NCI-H1436 treated with DMSO at 0.1 percent for 48 hours (cell line): ENCODE data around the gene PRKCZ.

Experiments
- DNase-seq: peaks from one replicate; lab custom pipeline; 2025; lab: John Stamatoyannopoulos, UW

The PRKCZ gene

DNA sequence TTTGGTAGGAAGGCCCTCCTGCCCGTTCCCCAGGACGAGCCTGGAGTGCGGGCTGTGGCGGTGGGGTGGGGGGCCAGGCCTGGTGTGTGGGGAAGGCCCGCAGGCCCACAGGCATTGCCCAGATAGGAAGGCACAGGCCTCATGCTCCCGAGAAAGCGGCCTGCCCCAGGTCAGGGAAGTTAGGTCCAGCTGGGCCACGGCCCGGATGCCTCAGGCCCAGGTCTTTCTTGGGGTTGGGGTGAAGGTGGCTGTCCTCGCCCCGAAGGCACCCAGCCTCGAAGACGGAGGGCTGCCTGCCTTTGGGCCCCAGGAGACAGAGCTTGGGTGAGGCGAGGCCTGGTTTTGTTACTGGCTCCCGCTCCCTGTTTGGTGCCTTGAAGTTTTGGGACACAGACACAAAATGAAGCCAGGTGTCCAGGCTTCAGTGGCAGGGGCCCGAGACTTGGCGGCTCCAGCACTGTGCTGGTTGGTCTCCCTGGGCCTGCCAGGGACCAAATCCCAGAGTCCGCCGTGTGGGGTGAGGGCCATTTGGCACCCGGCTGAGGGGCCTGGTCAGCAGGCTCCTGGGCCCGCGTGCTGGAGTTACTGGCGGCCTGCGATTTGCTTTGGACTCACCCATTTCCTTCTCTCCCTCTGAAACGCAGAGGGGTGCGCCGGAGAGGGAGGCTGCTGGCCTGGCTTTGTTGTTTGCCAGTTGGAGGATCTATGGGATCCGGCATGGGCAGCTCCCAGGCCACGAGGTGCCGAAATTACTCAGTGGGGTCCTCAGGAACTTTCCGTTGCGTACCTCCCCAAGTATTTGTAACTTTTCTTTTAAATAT is 179.9 kb downstream of the PRKCZ start:
- no peak for DNase-seq

GRCh38 chr1:2230781-2231531 is 180.7 kb downstream of the PRKCZ start:
- no peak for DNase-seq

DNA sequence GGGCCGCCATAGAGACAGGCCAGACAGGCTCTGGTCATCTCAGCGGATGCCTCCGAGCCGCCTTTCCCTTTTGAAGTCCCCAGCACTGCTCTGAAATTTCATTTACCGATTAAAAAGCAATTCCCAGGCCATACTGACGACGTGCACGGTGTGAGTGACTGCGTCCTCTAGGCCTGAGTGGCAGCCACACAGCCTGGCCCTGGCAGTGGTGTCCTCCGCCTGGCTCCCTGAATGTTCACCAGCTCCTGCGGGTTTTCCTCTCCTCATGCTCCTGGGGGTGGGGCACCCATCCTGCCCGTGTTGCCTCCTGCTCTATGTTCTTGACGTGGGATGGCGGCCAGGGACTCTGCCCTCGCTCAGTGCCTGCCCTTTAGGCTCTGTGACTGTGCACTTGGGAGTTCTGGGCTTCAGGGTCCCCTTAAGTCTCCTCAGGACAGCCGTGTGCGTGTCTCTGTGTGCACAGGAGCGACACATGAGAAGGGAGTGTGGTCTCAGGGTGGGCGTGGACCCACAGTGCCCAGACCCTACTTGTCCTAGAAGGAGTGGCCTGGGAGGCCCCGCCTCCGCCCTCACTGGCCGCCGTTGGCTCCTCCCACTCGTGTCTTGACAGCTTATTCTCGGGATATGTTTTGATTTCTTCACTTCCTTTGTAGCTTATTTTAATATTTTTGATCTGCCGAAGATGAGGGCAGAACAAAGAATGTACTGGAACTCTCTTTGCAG is 181.5 kb downstream of the PRKCZ start:
- DNase-seq = no peak

DNA sequence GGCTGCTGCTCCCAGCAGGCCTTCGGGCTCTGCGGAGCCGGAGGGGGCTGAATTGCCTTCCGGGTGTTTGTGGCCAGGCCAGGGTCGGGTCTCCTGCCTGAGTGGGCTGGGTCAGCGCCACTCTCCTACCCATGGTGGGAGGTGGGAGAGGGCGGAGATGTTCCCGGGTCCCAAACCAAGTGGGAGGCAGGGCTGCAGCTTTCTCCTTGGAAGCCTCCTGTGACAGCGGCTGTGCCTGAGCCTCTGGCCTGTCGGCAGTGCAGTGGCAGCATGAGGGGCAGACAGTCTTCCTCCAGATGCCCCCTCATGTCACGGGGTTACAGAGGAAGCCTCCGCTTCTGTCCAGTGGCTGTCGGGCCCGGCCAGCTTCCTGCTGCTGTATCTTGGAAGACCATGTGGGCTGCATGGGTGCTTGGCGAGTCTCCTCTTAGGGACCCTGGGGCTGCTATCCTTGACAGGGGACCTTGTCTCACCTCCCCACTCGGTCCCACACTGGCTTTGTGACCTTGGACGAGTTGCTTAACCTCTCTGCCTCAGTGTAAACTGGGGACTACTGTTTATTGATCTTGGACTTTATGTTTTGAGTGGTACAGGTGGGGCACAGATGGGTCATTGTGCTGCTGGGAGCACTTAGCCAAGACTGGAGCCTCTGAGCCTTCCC is 182.2 kb downstream of the PRKCZ start:
- no peak for DNase-seq

GRCh38 chr1:2232916-2233438 is 182.8 kb downstream of the PRKCZ start:
- DNase-seq = no peak

DNA sequence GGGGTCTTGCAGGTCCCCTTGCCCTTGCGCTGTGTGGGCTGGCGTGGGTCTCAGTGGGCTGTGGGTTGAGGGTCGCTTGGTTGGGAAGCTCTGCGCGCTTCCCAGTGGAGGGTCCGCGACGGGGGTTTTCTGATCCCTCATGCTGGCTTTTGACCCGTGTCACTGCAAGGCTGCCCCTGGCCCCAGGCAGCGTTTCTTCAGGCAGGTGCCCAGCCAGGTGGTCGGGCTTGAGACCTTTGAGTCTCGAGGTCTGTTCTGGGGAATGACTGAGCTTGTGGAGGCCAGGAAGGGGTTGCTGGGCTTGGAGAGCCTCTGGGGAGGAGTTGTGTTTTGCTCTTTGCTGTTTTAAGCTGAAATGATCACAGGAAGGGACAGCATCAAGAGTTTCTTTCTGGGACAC is 183.3 kb downstream of the PRKCZ start:
- DNase-seq = no peak

DNA sequence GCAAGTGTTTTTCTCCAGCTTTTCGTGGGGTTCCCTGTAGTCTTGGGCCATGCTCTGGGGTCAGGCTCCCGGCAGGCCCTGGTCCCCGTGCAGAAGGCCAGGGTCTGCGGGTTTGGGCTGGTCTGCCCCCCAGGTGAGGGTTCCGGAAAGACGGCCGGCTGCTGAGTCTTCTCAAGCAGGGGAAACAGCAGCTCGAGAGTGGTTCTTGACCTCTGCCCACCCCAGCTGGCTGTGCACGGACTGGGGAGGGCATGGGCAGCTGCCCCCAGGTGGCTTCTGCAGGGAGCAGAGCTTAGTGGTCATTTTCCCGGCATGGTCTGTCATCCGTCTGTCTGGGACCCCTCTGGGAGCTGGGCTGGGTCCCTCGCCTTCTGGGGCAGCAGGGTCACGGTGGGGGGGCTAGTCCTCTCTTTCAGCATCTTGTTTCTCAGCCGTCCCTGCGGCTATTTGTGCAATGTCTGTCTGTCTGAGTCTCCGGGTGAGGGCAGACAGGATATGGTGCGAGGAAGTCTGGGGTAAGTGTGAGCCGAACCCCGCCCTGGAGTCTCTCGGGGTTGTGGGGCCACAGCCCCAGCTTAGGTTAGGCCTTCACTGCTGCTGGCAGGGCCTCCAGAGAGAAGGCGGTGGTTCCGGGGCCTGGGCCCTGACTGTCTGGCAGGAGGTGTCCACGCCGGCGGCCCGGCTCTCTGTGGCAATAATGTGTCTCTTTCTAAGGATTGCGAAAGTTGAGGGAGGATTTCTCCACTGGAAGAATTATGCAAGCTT is 184.0 kb downstream of the PRKCZ start:
- DNase-seq = no peak

- no peak for DNase-seq
These were observed 184.5 kb downstream of the PRKCZ start for GRCh38 chr1:2234762-2235113.
